Measurements from ENCODE around the gene MYLIP.

MYLIP gene

GRCh38 chr6:16128759-16129622, at the start of gene MYLIP:
Gene MYLIP (plus strand): TSS chr6:16129086. CDS start chr6:16129323, 237 bp downstream.
- peak; percentile 98 for DNase-seq

GRCh38 chr6:16079354-16079753, 49.5 kb upstream of the MYLIP start:
- no peak for DNase-seq

- no peak for DNase-seq
These were observed 48.7 kb upstream of the MYLIP start for GRCh38 chr6:16080204-16080603.

- DNase-seq, result no peak
These were observed 47.6 kb upstream of the MYLIP start for GRCh38 chr6:16081326-16081725.

- DNase-seq, result no peak
These were observed 46.5 kb upstream of the MYLIP start for GRCh38 chr6:16082361-16082760.

- no peak for DNase-seq
These were observed 41.9 kb upstream of the MYLIP start for GRCh38 chr6:16086965-16087364.

GRCh38 chr6:16087386-16087785, 41.5 kb upstream of the MYLIP start:
- DNase-seq, result no peak

GRCh38 chr6:16088409-16088808, 40.5 kb upstream of the MYLIP start:
- no peak for DNase-seq

- DNase-seq, result no peak
These were observed 39.4 kb upstream of the MYLIP start for GRCh38 chr6:16089232-16090062.

- DNase-seq, result no peak
These were observed 38.4 kb upstream of the MYLIP start for GRCh38 chr6:16090452-16090851.

GRCh38 chr6:16090920-16091319, 38.0 kb upstream of the MYLIP start:
- DNase-seq, result no peak

- DNase-seq, result no peak
These were observed 36.7 kb upstream of the MYLIP start for GRCh38 chr6:16092140-16092539.

- DNase-seq, result no peak
These were observed 35.9 kb upstream of the MYLIP start for GRCh38 chr6:16092990-16093389.

- no peak for DNase-seq
These were observed 33.7 kb upstream of the MYLIP start for GRCh38 chr6:16095180-16095579.

- no peak for DNase-seq
These were observed 31.3 kb upstream of the MYLIP start for GRCh38 chr6:16097382-16098171.

GRCh38 chr6:16098211-16098610, 30.7 kb upstream of the MYLIP start:
- no peak for DNase-seq

GRCh38 chr6:16102208-16102607, 26.7 kb upstream of the MYLIP start:
- DNase-seq, result no peak

- no peak for DNase-seq
These were observed 25.2 kb upstream of the MYLIP start for GRCh38 chr6:16103722-16104121.

GRCh38 chr6:16104624-16105433, 24.1 kb upstream of the MYLIP start:
- DNase-seq, result no peak

GRCh38 chr6:16105854-16106253, 23.0 kb upstream of the MYLIP start:
- no peak for DNase-seq

- DNase-seq, result no peak
These were observed 21.7 kb upstream of the MYLIP start for GRCh38 chr6:16106991-16107787.
